Endothelial cell (in vitro differentiated cells): ENCODE results near the gene TRIM17. TPM values are rescaled to one million over a fixed set of nuclear protein-coding genes. Genes with fewer than 3 reads are reported as not detected.

Experiments used
- DNase-seq: peaks from one replicate; pipeline ENCODE4 v3.0.0; 2021; ENCODE audit warnings: low spot score
- H3K27ac Mint-ChIP-seq: one replicate; pipeline ENCODE4 v1.8.0; 2021; ENCODE audit warnings: mixed read lengths, inconsistent platforms; ENCODE audit not compliant: unreplicated experiment
- H3K27me3 Mint-ChIP-seq: one replicate; pipeline ENCODE4 v1.8.0; 2021; ENCODE audit warnings: mild to moderate bottlenecking, moderate library complexity, mixed read lengths, inconsistent platforms; ENCODE audit not compliant: unreplicated experiment
- H3K36me3 Mint-ChIP-seq: one replicate; pipeline ENCODE4 v1.8.0; 2021; ENCODE audit warnings: mild to moderate bottlenecking, low read depth, mixed read lengths, inconsistent platforms; ENCODE audit not compliant: unreplicated experiment
- H3K4me1 Mint-ChIP-seq: one replicate; pipeline ENCODE4 v1.8.0; 2021; ENCODE audit warnings: mild to moderate bottlenecking, mixed read lengths, inconsistent platforms; ENCODE audit not compliant: unreplicated experiment
- H3K4me3 Mint-ChIP-seq: one replicate; pipeline ENCODE4 v1.8.0; 2021; ENCODE audit warnings: mild to moderate bottlenecking, mixed read lengths, inconsistent platforms; ENCODE audit not compliant: unreplicated experiment
- H3K9me3 Mint-ChIP-seq: one replicate; pipeline ENCODE4 v1.8.0; 2021; ENCODE audit warnings: mixed read lengths, inconsistent platforms; ENCODE audit not compliant: unreplicated experiment
- CTCF ChIP-seq: fragments of 200-600 bp; sonication (generic); IDR thresholded peaks from one replicate; pipeline ENCODE4 v1.5.0; 2021; ENCODE audit warnings: antibody characterized with exemption; ENCODE audit not compliant: unreplicated experiment
- total RNA-seq: library from RNA; stranded (reverse); fragmentation: NEBNext Ultra II Directional; extraction: Animal tissue kit (Norgen Biotek cat#: 25700); gene quantifications from one replicate; pipeline ENCODE4 v1.2.1, GENCODE V29; 2021; ENCODE audit not compliant: unreplicated experiment

Gene TRIM17
- total RNA-seq, 1 donor from 2014 or later = 2.3 TPM

- no peak overlapping the region for H3K27ac Mint-ChIP-seq
- TF ChIP-seq CTCF = no peak
- DNase-seq = no peak
- H3K4me1 Mint-ChIP-seq = peaks cover 26% of the 10 kb centered on the region
- H3K4me3 Mint-ChIP-seq = no peak overlapping the region
- no peaks in the 10 kb centered on the region for H3K36me3 Mint-ChIP-seq
- H3K27me3 Mint-ChIP-seq = peaks cover 2% of the 10 kb centered on the region
- no peaks in the 10 kb centered on the region for H3K9me3 Mint-ChIP-seq
Observed at GRCh38 chr1:228430243-228430642, 13.6 kb upstream of the TRIM17 start.

GRCh38 chr1:228429698-228430097 is 13.0 kb upstream of the TRIM17 start:
- Mint-ChIP-seq H3K9me3 (no peaks in the 10 kb centered on the region), H3K27me3 (peaks cover 2% of the 10 kb centered on the region), H3K27ac (no peak overlapping the region), H3K36me3 (no peaks in the 10 kb centered on the region), H3K4me3 (no peak overlapping the region), H3K4me1 (peaks cover 21% of the 10 kb centered on the region)
- TF ChIP-seq CTCF = no peak
- no peak for DNase-seq

- no peak for TF ChIP-seq CTCF
- Mint-ChIP-seq H3K9me3 (no peaks in the 10 kb centered on the region), H3K4me1 (peaks cover 16% of the 10 kb centered on the region), H3K4me3 (no peak overlapping the region), H3K27ac (no peak overlapping the region), H3K36me3 (no peaks in the 10 kb centered on the region), H3K27me3 (peaks cover 6% of the 10 kb centered on the region)
- no peak for DNase-seq
Observed at GRCh38 chr1:228429007-228429406, 12.3 kb upstream of the TRIM17 start.

GRCh38 chr1:228428412-228428811 is 11.8 kb upstream of the TRIM17 start:
- Mint-ChIP-seq H3K4me1 (peaks cover 10% of the 10 kb centered on the region), H3K4me3 (no peak overlapping the region), H3K9me3 (no peaks in the 10 kb centered on the region), H3K27ac (no peak overlapping the region), H3K36me3 (no peaks in the 10 kb centered on the region), H3K27me3 (peaks cover 6% of the 10 kb centered on the region)
- no peak for DNase-seq
- TF ChIP-seq CTCF = no peak

GRCh38 chr1:228426518-228427175 is 10.0 kb upstream of the TRIM17 start:
- peaks cover 6% of the 10 kb centered on the region for H3K27me3 Mint-ChIP-seq
- no peak overlapping the region for H3K27ac Mint-ChIP-seq

More at GRCh38 chr1:228426518-228427175, 10.0 kb upstream of the TRIM17 start:
- no peak for DNase-seq
- no peaks in the 10 kb centered on the region for H3K36me3 Mint-ChIP-seq
- no peak overlapping the region for H3K4me3 Mint-ChIP-seq
- H3K9me3 Mint-ChIP-seq = no peaks in the 10 kb centered on the region
- TF ChIP-seq CTCF = no peak
- peaks cover 6% of the 10 kb centered on the region for H3K4me1 Mint-ChIP-seq
